Activated naive CD8-positive, alpha-beta T cell treated with anti-CD3 and anti-CD28 coated beads, Interleukin-2, amount 50 U/mL, for 16 hours (primary cell): Measurements from ENCODE around the gene SLC35F3.

ENCODE experiments used
- DNase-seq: peaks from one replicate; pipeline ENCODE4 v3.0.0-alpha.2; 2020; ENCODE audit warnings: low read depth, low spot score

SLC35F3 gene

DNA sequence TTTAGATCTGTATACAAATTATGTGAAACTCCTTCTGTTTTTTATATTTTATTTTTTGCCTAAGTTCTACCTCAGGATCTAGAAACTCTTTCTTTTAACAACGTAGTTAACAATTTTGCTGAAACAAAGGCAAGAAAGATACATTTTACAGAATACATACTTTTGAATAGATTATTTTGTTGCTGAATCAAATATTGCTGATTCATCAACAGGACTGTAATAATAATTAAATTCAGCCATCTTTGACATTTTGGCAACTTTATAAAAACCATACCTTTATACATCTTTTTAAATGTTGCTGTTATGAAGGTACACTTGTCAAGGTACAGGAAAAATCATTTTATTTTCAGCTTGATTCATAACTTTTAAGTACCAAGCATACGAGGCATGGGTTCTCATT, 458.1 kb downstream of the SLC35F3 start:
- no peak for DNase-seq

DNA sequence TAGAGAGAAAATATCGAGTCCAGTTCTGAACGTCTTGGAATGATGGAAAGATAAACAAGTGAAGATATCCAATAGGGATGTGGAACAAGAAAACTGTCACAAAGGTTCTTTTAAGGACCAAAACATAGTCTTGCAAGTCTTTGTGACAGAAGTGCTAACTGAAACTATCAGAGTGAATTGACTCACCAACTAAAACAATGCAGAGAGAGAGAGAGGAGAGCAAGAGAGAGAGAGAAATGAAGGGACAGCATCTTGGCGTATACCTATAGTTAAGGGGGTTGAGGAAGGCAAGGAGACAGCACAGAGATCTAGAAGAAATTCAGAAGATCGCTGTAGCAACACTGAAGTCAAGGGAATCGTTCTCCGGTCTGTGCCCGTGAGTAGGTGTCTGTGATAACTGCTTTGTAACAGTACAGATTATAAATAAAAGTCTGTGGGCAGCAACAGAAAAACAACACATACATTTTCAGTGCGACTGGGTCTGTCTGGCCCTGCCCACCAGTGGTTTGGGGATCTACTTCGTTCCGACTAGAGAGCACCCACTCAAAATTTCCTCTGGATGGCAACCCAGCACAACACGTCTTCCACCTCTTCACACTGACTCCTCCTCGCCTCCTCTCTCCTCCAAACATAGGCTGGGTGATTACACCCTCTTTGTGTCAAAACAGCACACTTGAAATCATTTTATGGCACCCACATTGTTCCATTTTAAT, 464.0 kb downstream of the SLC35F3 start:
- no peak for DNase-seq

DNA sequence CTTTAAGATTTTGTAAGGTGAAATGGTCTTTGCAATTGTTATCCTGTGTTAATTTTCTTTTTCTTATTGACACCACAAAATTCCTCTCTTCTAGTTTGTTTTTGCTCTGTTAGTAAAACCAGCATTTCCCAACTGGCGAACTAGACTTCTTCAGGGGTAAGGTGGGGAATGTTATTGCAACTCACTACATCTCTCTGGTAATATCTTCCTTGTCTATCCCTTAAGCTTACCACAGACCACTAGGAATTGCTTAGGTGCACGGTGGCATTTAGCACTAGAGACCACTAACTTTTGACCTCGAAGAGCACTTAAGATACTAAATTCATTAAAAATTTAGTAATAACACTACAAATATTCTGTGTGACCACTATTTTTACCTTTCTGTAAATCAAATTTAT, 464.6 kb downstream of the SLC35F3 start:
- DNase-seq = no peak

DNA sequence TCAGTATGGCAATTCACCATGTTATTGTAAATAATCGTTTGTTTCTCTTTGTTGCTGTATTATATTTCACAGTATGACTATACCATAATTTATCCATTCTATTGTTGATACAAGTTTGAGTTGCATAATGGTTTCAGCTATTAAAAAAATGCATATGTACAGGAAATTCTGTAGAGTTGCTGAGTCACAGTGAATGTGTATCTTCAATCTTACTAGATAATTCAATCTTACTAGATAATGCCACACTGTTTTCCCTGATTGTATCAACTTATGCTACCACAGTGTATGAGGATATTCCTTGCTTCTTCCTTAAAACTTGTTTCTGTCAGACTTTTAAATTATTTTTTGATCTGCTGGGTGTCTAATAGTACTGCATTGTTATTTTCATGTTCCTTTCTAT, 465.3 kb downstream of the SLC35F3 start:
- no peak for DNase-seq

DNA sequence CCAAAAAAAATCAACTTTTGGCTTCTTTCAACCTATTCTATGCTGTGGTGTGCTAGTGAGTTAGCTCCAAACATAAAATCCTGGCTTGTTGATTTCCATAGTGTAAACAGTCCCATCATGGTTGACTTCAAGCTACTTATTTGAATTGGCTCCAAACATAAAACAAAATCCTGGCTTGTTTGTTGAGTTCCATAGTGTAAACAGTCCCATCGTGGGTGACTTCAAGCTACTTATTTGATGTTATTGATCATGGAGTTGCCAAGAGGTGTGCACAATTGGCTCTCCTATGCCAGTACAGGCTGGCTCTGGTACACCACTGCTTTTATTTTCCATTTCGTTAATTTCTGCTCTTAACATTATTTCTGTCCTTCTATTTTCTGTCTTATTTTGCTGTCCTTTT, 466.9 kb downstream of the SLC35F3 start:
- no peak for DNase-seq

DNA sequence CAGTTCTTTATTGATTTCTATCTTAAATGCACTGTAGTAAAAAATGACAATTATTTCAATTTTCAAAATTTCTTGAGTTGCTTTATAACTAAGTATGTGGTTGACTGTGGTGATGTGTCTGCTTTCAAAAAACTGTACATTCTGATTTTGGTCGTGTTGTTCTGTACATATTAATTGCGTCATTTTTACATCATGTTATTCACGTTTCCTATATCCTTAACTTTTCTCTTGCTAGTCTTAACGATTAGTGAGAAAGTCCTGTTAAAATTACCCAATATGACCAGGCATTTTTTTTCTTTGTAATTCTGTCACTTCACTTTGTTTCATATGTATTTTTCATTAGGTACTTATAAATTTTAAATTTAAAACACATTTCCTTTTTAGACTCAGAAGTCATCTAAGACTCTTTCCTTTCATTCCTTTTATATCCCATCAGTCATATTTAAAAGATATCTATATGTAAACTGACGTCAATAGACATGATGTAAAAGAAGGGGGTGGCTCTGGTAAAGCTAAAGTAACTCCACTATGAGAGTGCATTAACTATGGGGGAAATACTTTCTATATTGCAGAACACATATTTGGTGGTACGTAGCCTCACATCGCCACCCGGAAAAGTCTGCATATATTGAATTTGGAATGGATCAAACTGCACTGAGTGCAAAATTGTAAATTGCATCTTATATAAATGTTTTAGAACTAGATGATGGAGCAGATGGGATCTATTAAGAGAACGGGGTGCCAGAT, 467.7 kb downstream of the SLC35F3 start:
- DNase-seq = no peak

DNA sequence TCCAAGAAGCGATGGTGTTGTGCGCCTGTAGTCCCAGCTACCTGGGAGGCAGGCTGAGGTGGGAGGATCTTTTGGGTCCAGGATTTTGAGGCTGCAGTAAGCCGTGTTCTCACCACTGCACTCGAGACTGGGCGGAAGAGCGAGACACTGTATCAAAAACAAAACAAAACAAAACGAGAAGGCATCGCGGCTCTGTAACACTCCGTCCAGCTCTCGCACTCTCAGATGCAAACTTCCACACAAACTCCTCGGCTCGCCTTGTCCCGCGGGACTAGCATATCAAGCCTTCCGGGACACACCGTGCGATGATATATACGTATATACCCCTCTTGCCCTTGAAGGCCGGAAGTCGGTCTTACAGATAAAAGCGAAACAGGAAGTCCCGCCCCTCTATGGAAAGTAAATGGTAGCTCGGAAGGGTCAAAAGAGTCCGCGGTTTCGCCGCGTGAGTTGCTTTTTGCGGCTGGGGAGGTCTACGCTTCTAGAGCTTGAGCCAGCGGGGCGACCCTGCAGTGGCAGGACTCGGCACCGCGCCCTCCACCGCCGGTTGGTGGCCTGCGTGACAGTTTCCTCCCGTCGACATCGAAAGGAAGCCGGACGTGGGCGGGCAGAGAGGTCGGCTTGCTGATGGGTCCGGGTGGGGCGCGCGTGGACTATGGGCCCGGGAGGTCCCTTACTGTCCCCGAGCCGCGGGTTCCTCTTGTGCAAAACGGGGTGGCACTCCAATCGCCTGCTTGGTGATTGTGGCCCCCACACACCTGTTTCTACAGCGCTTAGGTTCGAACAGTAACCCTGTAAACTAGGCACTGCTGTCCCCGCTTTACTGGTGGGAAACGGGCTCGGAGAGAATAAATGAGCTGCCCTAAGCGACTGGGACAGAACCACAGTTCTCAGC, 468.8 kb downstream of the SLC35F3 start, which contains the start of gene COA6:
COA6 (plus strand) TSS at position 393 of the 895 bp plus-strand sequence; CDS start at position 404, 11 bp downstream.
- peak; percentile 79 for DNase-seq

DNA sequence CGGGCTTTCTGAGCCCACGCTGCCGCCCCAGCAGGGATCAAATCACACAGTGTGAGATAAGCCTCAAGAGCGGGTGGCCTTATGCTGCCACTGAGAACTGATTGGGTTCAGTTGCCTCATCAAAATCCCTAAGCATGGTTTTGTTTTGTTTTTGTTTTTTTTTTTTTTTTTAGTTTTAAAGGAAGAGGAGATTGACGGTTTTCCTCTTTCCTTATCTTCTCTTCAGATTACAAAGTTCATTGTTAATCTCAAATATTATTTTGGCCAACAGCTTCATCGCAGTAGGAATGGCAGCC, 469.4 kb downstream of the SLC35F3 start:
- no peak for DNase-seq
